Body of pancreas (tissue), 4 donors: ENCODE measurements around the gene PYROXD2.

ENCODE experiments used
- POLR2A ChIP-seq, 3 donors: fragments of 450-650 bp; IDR thresholded peaks; one replicate each; pipeline ENCODE4 v1.6.1; 2016; ENCODE audit warnings: antibody characterized with exemption in 3 of 3, mild to moderate bottlenecking in 2 of 3
- TF ChIP-seq, protein P1 (sequence below), 7 experiments: fragments of 450-650 bp in 4 of 7; fragments of 200-600 bp in 3 of 7; sonication (generic) in 3 of 7; IDR thresholded peaks; one replicate each; pipeline ENCODE4 v1.5.1; 2016 to 2019; ENCODE audit warnings: antibody characterized with exemption in 7 of 7

DNA sequence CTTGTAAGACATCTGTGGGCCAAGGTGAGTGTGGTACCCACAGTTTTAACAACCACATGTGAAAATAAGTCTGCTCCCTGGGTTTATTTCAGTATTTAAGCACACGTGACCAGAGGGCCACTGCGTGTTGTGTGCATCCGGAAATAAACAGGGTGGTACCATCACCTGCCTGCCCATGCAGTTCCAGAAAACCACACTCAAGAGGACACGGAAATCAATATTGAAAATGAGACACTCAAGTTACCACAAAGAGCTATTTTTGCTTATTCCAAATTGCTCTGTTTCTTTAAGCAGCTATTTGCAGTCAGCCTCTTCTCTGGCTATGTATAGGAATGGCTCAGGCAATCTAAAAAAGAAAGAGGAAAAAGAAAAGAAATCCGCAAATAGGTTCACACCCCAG is 75.2 kb downstream of the PYROXD2 start:
- TF ChIP-seq, protein P1, sequence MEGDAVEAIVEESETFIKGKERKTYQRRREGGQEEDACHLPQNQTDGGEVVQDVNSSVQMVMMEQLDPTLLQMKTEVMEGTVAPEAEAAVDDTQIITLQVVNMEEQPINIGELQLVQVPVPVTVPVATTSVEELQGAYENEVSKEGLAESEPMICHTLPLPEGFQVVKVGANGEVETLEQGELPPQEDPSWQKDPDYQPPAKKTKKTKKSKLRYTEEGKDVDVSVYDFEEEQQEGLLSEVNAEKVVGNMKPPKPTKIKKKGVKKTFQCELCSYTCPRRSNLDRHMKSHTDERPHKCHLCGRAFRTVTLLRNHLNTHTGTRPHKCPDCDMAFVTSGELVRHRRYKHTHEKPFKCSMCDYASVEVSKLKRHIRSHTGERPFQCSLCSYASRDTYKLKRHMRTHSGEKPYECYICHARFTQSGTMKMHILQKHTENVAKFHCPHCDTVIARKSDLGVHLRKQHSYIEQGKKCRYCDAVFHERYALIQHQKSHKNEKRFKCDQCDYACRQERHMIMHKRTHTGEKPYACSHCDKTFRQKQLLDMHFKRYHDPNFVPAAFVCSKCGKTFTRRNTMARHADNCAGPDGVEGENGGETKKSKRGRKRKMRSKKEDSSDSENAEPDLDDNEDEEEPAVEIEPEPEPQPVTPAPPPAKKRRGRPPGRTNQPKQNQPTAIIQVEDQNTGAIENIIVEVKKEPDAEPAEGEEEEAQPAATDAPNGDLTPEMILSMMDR (IDR thresholded peaks at IDR 0.05): no peak
- no peak for TF ChIP-seq POLR2A (IDR thresholded peaks at IDR 0.05)
